Ishikawa (cell line): ENCODE data around the gene AGK.

Source experiments
- EP300 ChIP-seq: IDR thresholded peaks from 2 replicates; pipeline ENCODE4 v1.6.1; 2012; ENCODE audit warnings: borderline replicate concordance
- RAD21 ChIP-seq: IDR thresholded peaks from 2 replicates; pipeline ENCODE4 v1.6.1; 2012; ENCODE audit warnings: low read depth
- YY1 ChIP-seq: IDR thresholded peaks from 2 replicates; pipeline ENCODE4 v1.6.1; 2012; ENCODE audit warnings: low read depth

DNA sequence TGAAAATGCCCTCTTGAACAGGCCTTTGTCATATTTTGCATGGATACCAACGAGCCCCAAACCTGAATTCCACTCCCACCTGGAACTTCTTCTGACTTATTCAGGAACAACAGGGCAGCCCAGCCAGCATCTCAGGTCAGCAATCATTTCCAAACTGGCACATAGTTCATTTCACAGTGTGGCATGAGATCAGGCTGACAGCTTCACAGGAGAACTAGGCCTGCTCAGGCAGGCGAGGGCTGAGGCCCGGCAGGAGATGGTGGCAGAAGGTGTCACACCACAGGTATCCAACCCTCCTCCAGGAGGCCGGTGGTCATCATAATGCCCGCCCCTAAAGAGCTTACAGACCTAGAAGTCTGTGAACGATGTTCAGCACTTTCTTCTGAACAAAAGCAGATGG is 108.3 kb downstream of the AGK start:
- TF ChIP-seq EP300 (no peak), RAD21 (no peak), YY1 (no peak)
